NCI-H2196 (cell line): ENCODE results near the gene SPPL2C.
"Not testable (repeated sequence)": the region's sequence is repeated elsewhere in the genome, so short reads cannot be mapped to it uniquely, and the experiment has no call there.

Source experiments
- DNase-seq: peaks from one replicate; lab custom pipeline; 2025; ENCODE audit not compliant: unreplicated experiment; lab: John Stamatoyannopoulos, UW

SPPL2C gene

GRCh38 chr17:45849536-45849990 lies 4.9 kb downstream of the SPPL2C start:
- no peak for DNase-seq

DNA sequence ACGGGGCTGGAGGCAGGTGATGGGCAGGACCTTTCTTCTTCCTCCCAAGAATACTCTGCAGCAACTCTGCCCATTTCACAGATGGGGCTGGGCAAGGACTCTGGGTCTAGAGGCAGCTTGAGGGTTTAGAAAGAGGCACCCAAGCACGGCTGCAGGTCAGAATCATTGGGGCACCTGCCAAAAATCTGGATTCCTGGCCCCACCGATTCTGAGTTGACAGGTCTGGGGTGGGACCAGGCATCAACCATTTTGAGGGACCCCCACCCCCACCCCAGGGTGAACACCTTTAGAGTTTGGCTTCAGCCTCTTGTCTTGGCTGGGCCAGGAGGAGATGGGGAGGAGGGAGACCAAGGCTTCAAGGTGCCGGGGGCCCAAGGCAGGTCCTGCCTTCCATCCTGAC lies 5.3 kb downstream of the SPPL2C start:
- DNase-seq = no peak

DNA sequence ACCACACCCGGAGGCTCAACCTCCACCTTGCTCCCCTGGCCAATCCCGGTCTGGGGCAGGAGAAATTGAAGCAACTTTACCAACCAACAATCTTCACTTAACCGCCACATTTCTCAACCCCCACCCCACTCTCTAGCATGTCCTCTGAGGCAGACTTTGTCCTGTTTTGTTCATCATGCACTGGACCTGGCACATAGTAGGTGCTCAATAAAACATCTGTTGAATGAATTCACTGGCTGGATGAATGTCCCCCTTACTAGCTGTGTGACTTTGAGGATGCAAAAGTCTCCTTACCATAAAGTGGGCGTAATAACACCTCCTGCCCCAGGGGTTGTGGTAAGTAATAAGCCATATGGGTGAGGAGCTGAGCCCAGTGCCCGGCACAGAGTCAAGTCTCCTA lies 5.8 kb downstream of the SPPL2C start:
- DNase-seq = no peak

DNA sequence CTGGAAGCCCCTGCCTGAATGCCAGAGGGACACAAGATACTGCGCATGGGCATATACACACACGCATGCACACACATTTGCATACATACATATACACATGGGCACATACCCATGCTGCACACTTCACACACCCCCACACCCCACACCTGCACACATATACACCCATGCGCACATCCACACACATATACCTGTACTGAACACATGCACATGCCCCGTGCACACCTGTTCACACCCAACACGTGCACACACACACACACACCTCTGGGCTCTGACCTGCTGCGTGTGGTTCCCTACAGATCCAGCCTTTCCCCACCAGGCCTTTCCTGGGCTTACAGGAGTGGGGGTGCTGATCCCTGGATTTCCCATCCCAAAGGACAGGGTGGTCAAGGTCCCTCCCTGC lies 6.3 kb downstream of the SPPL2C start:
- no peak for DNase-seq

- peak; percentile 42 for DNase-seq
Observed at GRCh38 chr17:45851464-45851863, 6.8 kb downstream of the SPPL2C start.

- DNase-seq = no peak
Observed at GRCh38 chr17:45851873-45852272, 7.2 kb downstream of the SPPL2C start.

- DNase-seq = peak; percentile 73
Observed at GRCh38 chr17:45852535-45853297, 8.0 kb downstream of the SPPL2C start.

GRCh38 chr17:45854209-45854608 lies 9.5 kb downstream of the SPPL2C start:
- DNase-seq = no peak

DNA sequence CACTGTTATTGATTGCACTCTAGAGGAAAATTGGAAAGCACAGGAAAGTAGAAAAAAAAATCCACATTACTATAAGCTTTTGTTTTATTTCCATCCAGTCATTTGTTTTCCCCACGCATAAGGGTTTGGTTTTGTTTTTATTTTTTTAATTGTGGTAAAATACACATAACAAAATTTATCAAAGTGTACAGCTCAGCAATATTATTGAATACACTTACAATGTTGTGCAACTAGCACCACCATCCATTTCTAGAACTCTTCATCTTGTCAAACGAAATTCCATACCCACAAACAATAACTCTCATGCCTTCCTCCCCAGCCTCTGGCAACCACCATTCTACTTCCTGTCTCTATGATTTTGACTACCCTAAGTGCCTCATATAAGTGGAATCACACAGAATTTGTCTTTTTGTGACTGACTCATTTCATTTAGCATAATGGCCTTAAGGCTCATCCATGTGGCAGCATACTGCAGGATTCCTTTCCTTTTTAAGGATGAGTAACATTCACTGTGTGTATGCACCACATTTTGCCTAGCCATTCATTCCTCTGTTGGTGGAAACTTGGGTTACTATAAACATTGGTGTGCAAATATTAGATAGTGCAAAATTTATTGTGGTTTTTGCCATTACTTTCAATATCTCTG lies 11.1 kb downstream of the SPPL2C start:
- no peak for DNase-seq

DNA sequence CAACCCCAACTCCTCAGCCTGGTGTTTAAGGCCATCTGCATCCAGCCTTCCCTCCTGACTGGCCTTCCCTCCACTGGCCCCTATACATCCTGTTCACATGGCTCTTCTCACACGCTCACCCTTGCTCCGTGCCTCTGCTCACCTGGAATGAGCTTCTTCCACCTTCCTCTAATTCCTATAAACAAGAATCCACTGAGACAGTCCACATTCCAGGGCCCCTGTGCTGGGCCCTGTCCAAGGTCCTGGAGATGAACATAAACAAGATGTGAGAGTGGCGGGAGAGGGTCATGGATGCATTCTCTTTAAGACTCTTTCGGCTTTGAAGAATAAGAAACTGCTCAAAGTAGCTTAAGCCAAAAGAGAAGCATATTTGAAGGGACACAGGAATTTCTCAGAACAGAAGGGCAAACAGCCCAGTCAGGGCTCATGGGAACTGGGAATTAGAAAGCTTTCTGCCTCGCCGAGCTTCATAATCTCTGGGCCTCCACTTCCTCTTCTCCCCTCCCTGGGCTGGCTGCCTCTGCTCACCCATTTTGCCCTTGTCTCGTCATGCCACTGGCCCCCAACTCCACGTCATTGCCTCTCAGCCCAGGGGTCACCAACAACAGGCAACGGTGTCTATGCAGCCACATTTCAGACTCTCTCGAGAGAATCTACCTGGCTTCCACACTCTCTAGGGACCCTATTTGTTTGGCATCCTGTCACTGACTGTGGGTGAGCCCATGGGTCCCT lies 13.5 kb downstream of the SPPL2C start:
- no peak for DNase-seq

DNA sequence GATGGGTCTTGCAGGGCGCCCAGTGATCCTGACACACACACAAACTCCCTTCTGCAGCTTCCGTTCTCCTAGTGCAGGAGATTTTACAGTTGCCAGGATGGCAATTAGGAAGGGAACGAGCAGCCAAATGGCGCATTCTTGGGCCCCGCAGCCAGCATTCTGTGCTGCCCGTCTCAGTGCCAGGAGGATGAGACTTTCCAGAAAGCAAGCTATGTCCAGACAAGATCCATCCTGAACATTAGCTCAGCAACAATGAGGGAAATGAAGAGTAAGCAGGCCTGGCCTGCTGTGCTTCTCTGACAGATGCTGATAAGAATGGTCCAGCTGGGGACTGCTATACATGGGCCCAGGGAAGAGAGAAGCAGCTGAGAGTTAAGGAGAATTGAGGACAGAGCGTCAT lies 16.5 kb downstream of the SPPL2C start:
- no peak for DNase-seq

GRCh38 chr17:45862127-45862526 lies 17.4 kb downstream of the SPPL2C start:
- DNase-seq = not testable (repeated sequence)

- no peak for DNase-seq
Observed at GRCh38 chr17:45863857-45864654, 19.4 kb downstream of the SPPL2C start.

DNA sequence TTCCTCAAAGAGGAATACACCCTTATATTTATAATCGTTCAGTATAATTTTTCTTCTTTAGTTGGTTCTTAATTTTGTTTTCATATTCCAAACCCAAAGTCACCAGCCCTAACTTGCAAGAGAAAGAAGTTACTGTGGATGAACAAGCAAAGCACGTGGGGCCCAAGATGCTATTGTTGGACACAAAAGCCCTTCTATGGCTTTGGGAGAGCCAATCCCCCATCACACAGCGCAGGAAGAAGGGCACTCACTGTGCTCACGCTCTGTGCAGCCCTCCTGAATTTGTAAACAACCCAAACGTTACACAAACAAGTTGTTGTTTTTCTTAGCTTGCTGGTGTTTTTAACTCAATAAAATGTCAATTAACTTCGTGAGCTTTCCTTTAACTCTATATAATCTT lies 22.5 kb downstream of the SPPL2C start:
- DNase-seq = no peak

- DNase-seq = no peak
Observed at GRCh38 chr17:45867702-45868101, 23.0 kb downstream of the SPPL2C start.

- no peak for DNase-seq
Observed at GRCh38 chr17:45868276-45868675, 23.6 kb downstream of the SPPL2C start.

GRCh38 chr17:45869676-45870341 lies 25.1 kb downstream of the SPPL2C start:
- DNase-seq = no peak

GRCh38 chr17:45870342-45870974 lies 25.8 kb downstream of the SPPL2C start:
- DNase-seq = no peak

GRCh38 chr17:45871718-45872117 lies 27.0 kb downstream of the SPPL2C start:
- DNase-seq = no peak

DNA sequence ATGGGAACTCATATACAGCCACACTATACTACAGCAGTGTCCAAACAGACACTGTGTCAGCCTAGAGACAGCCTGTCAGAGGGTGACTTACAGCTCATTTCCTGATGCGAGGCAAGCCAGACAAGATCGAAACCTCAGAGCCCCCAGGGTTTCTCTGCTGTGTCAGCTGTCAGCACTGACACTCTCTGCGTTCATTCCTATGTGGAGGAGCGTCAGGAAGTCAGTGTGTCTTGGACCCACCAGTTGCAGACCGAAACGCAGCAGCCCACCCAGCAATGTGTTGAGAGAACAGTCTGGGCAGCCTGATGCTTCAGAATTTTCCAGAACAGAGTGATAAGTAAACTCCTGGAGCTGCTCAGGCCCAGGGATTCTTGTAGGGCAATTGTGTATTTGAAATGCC lies 29.0 kb downstream of the SPPL2C start:
- no peak for DNase-seq
